RKO (cell line): Measurements from ENCODE around the gene SMYD4.
"Not testable (repeated sequence)": the region's sequence is repeated elsewhere in the genome, so short reads cannot be mapped to it uniquely, and the experiment has no call there.

Experiments
- DNase-seq: peaks from one replicate; pipeline ENCODE4 v3.0.0-alpha.2; 2016; ENCODE audit warnings: low spot score

Gene SMYD4

DNA sequence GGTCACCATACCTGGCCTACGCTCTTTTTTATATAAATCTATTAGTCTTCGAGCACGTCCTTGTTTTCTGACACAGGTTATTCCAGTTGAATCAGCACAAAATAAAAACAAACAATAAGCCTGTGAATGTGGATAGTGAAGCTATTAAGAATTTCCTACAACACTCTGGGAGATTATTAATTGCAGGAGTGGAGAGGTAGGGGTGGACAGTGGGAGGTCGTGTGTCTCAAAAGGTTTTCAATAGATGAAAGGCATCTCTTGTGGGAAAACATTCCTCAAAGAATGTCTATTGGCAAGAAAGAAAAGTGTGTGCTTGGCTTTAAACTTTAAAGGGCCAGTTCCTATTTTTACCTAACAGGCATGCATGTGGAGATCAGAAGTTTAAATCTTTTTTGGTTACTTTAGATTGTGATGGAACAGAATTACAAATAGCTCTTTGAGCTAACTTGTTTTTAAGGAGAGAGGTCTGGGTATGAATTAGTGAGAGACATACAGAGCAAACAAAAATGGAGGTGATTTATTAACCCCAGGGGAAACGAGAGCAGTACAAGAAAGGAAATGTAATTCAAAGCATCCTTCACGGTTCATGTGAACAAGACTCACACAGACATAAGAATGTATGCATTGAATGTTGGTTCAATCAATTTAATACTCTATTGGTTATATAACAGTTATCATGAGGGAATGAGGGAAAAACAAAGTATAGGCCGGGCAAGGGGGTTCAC, 9.0 kb downstream of the SMYD4 start:
- DNase-seq, result no peak

DNA sequence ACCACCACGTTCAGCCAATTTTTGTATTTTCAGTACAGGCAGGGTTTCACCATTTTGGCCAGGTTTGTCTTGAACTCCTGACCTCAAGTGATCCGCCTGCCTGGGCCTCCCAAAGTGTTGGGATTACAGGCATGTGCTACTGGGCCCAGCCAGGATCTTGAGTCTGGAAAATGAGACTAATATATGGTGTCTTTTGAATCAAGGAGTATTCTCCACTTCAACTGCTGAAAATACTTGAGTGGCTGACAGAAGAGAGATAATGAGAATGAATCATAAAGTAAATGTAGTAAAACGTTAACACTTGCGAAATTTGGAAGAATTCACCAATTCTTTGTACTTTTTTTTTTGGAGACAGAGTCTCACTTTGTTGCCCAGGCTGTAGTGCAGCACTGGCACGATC, 16.6 kb downstream of the SMYD4 start:
- no peak for DNase-seq

DNA sequence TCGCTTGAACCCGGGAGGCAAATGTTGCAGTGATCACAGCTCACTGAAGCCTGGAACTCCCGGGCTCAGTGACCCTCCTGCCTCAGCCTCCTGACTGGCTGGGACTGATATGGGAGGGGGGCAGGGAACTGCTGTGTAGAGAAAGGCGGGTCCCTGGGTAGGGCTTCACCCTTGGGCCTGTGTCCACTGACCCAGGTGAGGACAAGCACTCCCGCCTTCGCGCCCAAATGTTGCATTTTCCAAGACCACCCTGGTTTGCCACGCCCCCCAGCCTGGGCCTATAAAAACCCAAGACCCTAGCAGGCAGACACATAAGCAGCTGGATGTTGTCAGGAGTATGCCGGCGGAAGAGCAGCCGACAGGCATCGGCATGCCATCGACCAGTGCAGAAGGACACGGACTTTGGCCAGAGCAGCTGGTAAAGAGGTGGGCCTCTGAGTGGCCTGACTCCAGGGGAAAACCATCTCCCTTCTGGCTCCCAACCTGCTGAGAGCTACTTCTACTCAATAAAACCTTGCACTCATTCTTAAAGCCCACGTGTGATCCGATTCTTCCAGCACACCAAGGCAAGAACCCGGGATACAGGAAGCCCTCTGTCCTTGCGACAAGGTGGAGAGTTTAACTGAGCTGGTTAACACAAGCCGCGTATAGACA, 19.1 kb downstream of the SMYD4 start:
- DNase-seq, result no peak

GRCh38 chr17:1809815-1810214, 19.9 kb downstream of the SMYD4 start:
- not testable (repeated sequence) for DNase-seq

GRCh38 chr17:1808644-1809043, 21.1 kb downstream of the SMYD4 start:
- DNase-seq, result no peak

- no peak for DNase-seq
Observed at GRCh38 chr17:1807890-1808289, 21.8 kb downstream of the SMYD4 start.

GRCh38 chr17:1803280-1803679, 26.4 kb downstream of the SMYD4 start:
- no peak for DNase-seq

- DNase-seq, result no peak
Observed at GRCh38 chr17:1802429-1802828, 27.3 kb downstream of the SMYD4 start.

DNA sequence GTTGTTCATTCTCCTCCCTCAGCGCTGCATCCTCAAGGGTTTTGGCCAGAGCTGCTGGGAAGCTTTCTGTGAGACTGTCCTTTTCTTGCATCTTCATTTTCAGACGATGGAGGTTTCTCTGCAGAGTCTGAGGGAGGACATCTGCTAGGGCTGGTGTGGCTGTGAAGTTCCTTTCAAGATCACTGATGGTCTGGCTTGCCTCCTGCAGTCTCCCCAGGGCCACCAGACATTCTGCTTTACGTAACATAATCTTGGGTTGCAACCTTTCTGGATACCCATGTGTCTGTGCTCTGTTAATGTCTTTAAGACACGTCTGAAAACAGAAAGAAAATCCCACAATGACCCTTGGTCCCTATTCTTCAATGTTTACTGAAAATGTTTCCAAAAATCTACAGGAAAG, 29.0 kb downstream of the SMYD4 start:
- no peak for DNase-seq

DNA sequence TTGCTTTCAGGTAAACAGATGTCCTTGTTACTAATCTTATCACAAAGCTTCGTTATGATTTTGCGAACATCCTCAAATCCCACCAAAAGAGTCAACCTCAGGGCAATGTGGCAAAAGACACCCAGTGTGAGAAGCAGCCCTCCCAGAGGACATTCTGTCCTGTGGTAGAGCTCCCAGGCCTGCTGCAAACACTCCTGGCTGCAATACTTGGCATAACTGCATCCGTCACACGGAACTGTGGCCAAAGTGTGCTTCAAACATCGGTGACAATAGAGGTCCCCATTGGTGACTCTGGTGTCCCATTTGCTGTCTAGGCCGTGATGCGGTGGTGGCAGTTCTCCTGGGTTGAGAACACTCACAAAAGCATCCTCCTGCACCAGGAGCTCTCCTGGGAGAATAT, 29.5 kb downstream of the SMYD4 start:
- no peak for DNase-seq

DNA sequence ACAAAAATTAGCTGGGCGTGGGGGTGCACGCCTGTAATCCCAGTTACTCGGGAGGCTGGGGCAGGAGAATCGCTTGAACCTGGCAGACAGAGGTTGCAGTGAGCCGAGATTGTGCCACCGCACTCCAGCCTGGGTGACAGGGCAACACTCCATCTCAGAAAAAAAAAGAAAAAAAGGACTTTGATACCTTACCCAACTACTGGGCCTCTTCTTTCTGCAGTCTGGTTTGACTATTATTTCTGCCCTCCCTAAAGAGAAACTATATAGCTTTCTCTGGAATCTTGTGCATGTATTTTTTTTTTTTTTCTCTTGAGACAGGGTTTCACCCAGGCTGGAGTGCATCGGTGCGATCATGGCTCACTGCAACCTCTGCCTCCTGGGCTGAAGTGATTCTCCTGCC, 31.9 kb downstream of the SMYD4 start:
- not testable (repeated sequence) for DNase-seq

GRCh38 chr17:1797323-1797722, 32.4 kb downstream of the SMYD4 start:
- no peak for DNase-seq

- DNase-seq, result no peak
Observed at GRCh38 chr17:1796800-1797199, 32.9 kb downstream of the SMYD4 start.

GRCh38 chr17:1793447-1793806, 36.3 kb downstream of the SMYD4 start:
- DNase-seq, result no peak

DNA sequence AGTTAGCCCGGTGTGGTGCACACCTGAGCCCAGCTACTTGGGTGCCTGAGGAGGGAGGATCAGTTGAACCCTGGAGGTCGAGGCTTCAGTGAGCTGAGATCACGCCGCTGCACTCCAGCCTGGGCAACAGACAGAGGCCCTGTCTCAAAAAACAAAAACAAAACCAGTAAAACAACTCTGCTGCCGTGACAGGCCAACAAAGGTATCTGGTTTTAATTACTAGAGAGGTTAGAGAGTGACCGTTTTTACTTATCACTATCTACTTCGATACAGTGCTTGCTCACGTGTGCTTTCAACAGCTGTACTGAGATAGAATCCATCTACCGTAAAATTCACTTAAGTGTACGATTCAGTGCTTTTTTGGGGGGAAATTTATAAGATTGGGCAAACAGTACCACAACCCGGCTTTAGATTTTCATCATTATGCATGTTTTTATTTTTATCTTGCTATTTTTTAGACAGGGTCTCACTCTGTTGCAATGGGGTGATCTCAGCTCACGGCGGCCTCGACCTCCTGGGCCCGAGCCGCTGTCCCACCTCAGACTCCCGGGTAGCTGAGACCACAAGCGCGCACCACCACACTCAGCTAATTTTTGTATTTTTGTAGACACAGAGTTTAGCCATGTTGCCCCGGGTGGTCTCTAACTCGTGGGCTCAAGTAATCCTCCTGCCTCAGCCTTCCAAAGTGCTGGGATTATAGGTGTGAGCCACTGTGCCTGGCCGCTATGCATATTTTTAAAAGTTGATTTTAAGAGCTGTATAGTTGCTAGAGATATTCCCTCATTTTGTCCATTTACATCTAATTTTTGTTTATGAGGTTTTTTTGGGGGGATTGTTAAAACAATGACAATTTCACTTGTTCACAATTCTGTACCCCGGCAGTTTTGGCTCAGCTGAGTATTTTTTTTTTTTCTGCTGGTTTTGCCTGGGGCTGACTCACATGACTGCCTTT, 36.9 kb downstream of the SMYD4 start:
- no peak for DNase-seq

- no peak for DNase-seq
Observed at GRCh38 chr17:1789936-1790335, 39.8 kb downstream of the SMYD4 start.

DNA sequence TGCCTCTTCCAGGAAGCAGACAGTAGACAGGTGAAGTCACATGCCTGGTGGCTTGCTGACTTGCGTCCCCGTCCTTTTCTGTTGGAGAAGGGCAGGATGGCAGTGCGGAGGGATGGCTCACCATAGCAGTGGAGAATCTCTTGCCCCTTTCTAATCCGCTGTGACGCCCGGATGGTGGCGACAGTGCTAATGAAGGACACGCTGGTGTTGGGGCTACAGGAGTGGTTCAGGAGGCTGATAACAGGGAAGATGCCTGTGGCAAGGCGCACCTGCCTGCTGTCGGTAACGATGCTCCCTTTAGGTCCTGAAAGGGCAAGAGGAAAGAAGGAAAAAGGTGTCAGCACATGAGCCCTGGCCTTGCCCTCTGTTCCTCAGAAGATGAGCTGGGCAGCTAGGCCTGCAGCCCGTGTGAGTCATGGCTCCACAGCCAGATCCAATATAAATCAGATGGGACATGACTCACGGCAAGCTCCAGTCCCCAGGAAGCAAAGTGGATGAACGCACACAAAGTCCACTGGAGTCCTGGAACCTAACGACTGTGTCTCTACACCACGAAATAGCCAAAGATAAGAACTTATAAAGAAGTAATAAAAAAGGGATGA, 42.3 kb downstream of the SMYD4 start:
- DNase-seq, result peak; percentile 93

GRCh38 chr17:1786708-1787107, 43.0 kb downstream of the SMYD4 start:
- DNase-seq, result no peak

- no peak for DNase-seq
Observed at GRCh38 chr17:1785930-1786329, 43.8 kb downstream of the SMYD4 start.

DNA sequence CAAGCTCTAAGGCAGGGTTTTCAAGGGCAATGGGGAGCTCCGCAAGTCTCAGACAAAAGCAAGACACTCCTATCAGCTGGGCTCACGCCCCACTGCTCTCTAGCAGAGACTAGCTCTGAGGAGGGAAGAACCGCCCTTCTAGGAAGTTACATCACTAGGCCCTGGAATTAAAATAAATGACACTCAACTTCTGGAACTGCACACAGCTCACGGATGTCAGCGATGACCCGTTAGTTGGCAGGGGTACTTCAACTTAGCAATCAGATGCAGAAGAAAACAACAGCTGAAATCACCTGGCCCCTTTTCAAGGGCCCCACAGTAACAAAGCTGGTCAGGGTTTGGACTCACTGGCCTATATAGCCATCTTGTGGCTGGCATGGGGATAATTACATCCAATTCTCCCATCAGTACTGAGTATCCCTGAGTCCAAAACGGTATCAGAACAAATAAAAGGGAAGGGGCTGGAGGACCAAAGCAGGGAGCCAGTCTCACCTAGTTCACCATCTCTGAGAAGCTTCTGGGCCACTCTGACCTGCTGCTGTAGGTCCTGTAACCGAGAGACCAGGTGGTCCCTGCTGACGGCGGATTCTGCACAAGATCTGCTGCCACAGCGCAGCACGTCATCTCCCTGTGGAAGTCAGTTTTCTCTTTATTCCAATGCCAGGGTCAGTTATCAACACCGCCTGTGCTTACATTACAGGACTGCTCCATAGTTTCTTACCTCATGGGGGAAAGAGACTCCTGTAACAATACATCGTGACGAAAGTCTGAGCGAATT, 45.7 kb downstream of the SMYD4 start:
- peak; percentile 58 for DNase-seq

DNA sequence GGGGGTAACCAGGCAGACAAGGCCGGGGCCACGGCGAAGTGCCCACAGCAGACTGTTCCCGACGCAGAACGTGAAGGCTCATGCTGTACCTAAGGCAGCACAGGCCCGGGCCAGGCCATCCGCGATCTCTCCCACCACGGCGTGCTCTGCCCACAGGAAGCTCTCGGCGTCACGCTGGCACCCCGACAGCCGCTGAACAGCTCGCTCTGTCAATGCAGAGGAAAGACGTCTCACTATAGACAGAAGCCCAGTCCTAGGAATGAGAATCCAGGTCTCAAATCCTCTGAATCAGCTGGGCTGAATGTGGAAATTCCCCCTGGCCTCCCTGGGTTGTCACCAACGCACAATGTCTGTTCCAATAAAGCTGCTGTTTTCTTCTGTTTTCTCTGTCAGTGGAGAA, 46.4 kb downstream of the SMYD4 start:
- no peak for DNase-seq

GRCh38 chr17:1782171-1782567, 47.5 kb downstream of the SMYD4 start:
- no peak for DNase-seq
